H9 (cell line): ENCODE measurements around the gene PTGDR2. TPM values are rescaled to one million over a fixed set of nuclear protein-coding genes. Genes with fewer than 3 reads are reported as not detected.
A peak's percentile ranks its signal among the peaks of the same experiment; 100 is the strongest.

Source experiments
- DNase-seq: peaks from one replicate; pipeline ENCODE4 v3.0.0-alpha.2; 2017
- H2AFZ ChIP-seq: one replicate; pipeline ENCODE4 v1.6.1; 2013; ENCODE audit warnings: mild to moderate bottlenecking, low read length, control low read depth, moderate library complexity
- H2AK5ac ChIP-seq: 2 replicates; pipeline ENCODE4 v1.6.1; 2013; ENCODE audit warnings: low read length, control low read depth, mixed read lengths; ENCODE audit not compliant: insufficient read length
- H2BK120ac ChIP-seq: one replicate; pipeline ENCODE4 v1.6.1; 2013; ENCODE audit warnings: low read depth, mild to moderate bottlenecking, low read length, control low read depth, inconsistent platforms; ENCODE audit not compliant: poor library complexity, severe bottlenecking
- H2BK12ac ChIP-seq: 2 replicates; pipeline ENCODE4 v1.6.1; 2013; ENCODE audit warnings: low read length, control low read depth, mixed read lengths, low read depth; ENCODE audit not compliant: insufficient read length
- H2BK15ac ChIP-seq: 2 replicates; pipeline ENCODE4 v1.6.1; 2013; ENCODE audit warnings: low read depth, low read length, control low read depth
- H2BK20ac ChIP-seq: one replicate; pipeline ENCODE4 v1.6.1; 2013; ENCODE audit warnings: low read depth, mild to moderate bottlenecking, low read length, control low read depth, inconsistent platforms; ENCODE audit not compliant: poor library complexity, severe bottlenecking
- H2BK5ac ChIP-seq: 2 replicates; pipeline ENCODE4 v1.6.1; 2013; ENCODE audit warnings: low read length, control low read depth, mixed read lengths; ENCODE audit not compliant: insufficient read length
- H3K14ac ChIP-seq: 2 replicates; pipeline ENCODE4 v1.6.1; 2013; ENCODE audit warnings: low read length, control low read depth; ENCODE audit not compliant: insufficient read depth
- H3K18ac ChIP-seq: 2 replicates; pipeline ENCODE4 v1.6.1; 2013; ENCODE audit warnings: low read depth, mild to moderate bottlenecking, mixed read lengths, low read length, control low read depth; ENCODE audit not compliant: insufficient read length
- H3K23ac ChIP-seq: 2 replicates; pipeline ENCODE4 v1.6.1; 2013; ENCODE audit warnings: low read length, control low read depth, mixed read lengths, low read depth; ENCODE audit not compliant: insufficient read length
- H3K23me2 ChIP-seq: 2 replicates; pipeline ENCODE4 v1.6.1; 2013; ENCODE audit warnings: low read depth, mild to moderate bottlenecking, mixed read lengths, low read length, control low read depth; ENCODE audit not compliant: insufficient read length, poor library complexity, severe bottlenecking
- H3K27ac ChIP-seq: 2 replicates; pipeline ENCODE4 v1.5.1; 2013; ENCODE audit warnings: low read length, control low read depth, mixed read lengths, low read depth; ENCODE audit not compliant: insufficient read length
- H3K27me3 ChIP-seq: 2 replicates; pipeline ENCODE4 v1.6.1; 2013; ENCODE audit warnings: low read length, control low read depth, inconsistent platforms; ENCODE audit not compliant: insufficient read depth
- H3K4ac ChIP-seq: 2 replicates; pipeline ENCODE4 v1.6.1; 2013; ENCODE audit warnings: low read depth, mild to moderate bottlenecking, control low read depth, inconsistent platforms, low read length, moderate library complexity
- H3K4me1 ChIP-seq: 2 replicates; pipeline ENCODE4 v1.6.1; 2013; ENCODE audit warnings: low read length, control low read depth, inconsistent platforms; ENCODE audit not compliant: insufficient read depth
- H3K4me2 ChIP-seq: 2 replicates; pipeline ENCODE4 v1.6.1; 2013; ENCODE audit warnings: low read length, control low read depth, mixed read lengths; ENCODE audit not compliant: insufficient read length, insufficient read depth
- H3K56ac ChIP-seq: 2 replicates; pipeline ENCODE4 v1.6.1; 2013; ENCODE audit warnings: low read depth, mild to moderate bottlenecking, mixed read lengths, low read length, control low read depth; ENCODE audit not compliant: insufficient read length
- H3K79me1 ChIP-seq: 2 replicates; pipeline ENCODE4 v1.6.1; 2013; ENCODE audit warnings: low read depth, mild to moderate bottlenecking, moderate library complexity, low read length, control low read depth, inconsistent platforms; ENCODE audit not compliant: insufficient read depth, poor library complexity, severe bottlenecking
- H3K79me2 ChIP-seq: 2 replicates; pipeline ENCODE4 v1.6.1; 2013; ENCODE audit warnings: low read length, control low read depth, inconsistent platforms; ENCODE audit not compliant: insufficient read depth
- H3K9ac ChIP-seq: 2 replicates; pipeline ENCODE4 v1.6.1; 2013; ENCODE audit warnings: low read length, control low read depth, mixed read lengths; ENCODE audit not compliant: insufficient read length; ENCODE audit errors: extremely low read depth
- H3K9me3 ChIP-seq: one replicate; pipeline ENCODE4 v1.6.1; 2013; ENCODE audit warnings: low read depth, low read length, inconsistent platforms; ENCODE audit not compliant: control insufficient read depth
- H3T11ph ChIP-seq: one replicate; pipeline ENCODE4 v1.6.1; 2013; ENCODE audit warnings: mild to moderate bottlenecking, low read length, control low read depth, inconsistent platforms
- H4K20me1 ChIP-seq: one replicate; pipeline ENCODE4 v1.6.1; 2013; ENCODE audit not compliant: control insufficient read depth, insufficient read length, insufficient read depth
- H4K5ac ChIP-seq: 2 replicates; pipeline ENCODE4 v1.6.1; 2013; ENCODE audit warnings: low read depth, mild to moderate bottlenecking, mixed read lengths, low read length, control low read depth; ENCODE audit not compliant: insufficient read length
- H4K8ac ChIP-seq: replicated peaks from 2 replicates; pipeline ENCODE4 v1.6.1; 2013; ENCODE audit warnings: low read length, control low read depth, mixed read lengths, low read depth; ENCODE audit not compliant: insufficient read length
- H4K91ac ChIP-seq: 2 replicates; pipeline ENCODE4 v1.6.1; 2013; ENCODE audit warnings: low read depth, mild to moderate bottlenecking, moderate library complexity, mixed read lengths, low read length, control low read depth; ENCODE audit not compliant: insufficient read length
- H3K27ac Mint-ChIP-seq, 3 experiments: 2 replicates in 2 of 3; 3 replicates in 1 of 3; pipeline ENCODE4 v1.8.0; 2020 to 2021; ENCODE audit warnings: mixed read lengths in 3 of 3, mild to moderate bottlenecking in 1 of 3, moderate library complexity in 1 of 3
- H3K27me3 Mint-ChIP-seq: 2 replicates; pipeline ENCODE4 v1.8.0; 2021; ENCODE audit warnings: low read depth, mild to moderate bottlenecking, moderate library complexity, mixed read lengths
- H3K36me3 Mint-ChIP-seq, 3 experiments: 2 replicates in 2 of 3; 3 replicates in 1 of 3; pipeline ENCODE4 v1.8.0; 2020 to 2021; ENCODE audit warnings: low read depth in 3 of 3, mixed read lengths in 3 of 3; ENCODE audit not compliant: insufficient read depth in 1 of 3
- H3K4me1 Mint-ChIP-seq, 2 experiments: 2 replicates each; pipeline ENCODE4 v1.8.0; 2020; ENCODE audit warnings: mixed read lengths in 2 of 2
- H3K4me3 Mint-ChIP-seq, 2 experiments: 2 replicates in 1 of 2; 3 replicates in 1 of 2; pipeline ENCODE4 v1.8.0; 2020 to 2021; ENCODE audit warnings: mild to moderate bottlenecking in 2 of 2, mixed read lengths in 2 of 2, moderate library complexity in 1 of 2
- H3K9me3 Mint-ChIP-seq, 2 experiments: 2 replicates in 1 of 2; 3 replicates in 1 of 2; pipeline ENCODE4 v1.8.0; 2020; ENCODE audit warnings: mild to moderate bottlenecking in 2 of 2, mixed read lengths in 2 of 2, moderate library complexity in 1 of 2
- CTCF ChIP-seq: fragments of 200-600 bp; sonication (generic); conservative IDR thresholded peaks from 3 replicates; pipeline ENCODE4 v1.8.0; 2021; ENCODE audit warnings: antibody characterized with exemption, mild to moderate bottlenecking
- WGBS: extraction: QIAGEN DNeasy Blood & Tissue Kit; methylation state at CpG from one replicate; pipeline ENCODE4 v1.1.7; 2013; ENCODE audit warnings: missing lambda C conversion rate, low lambda C conversion rate, mixed read lengths; ENCODE audit not compliant: insufficient read length; ENCODE audit errors: extremely low coverage; 5-methylcytosine and 5-hydroxymethylcytosine counted together
- total RNA-seq: library from RNA; stranded (reverse); gene quantifications from 2 replicates; pipeline ENCODE4 v1.2.1, GENCODE V29; 2021

Gene PTGDR2
- total RNA-seq, 1 experiment from 2014 or later: not detected

GRCh38 chr11:60852982-60853950 is 2.5 kb downstream of the PTGDR2 start:
- TF ChIP-seq CTCF: no peak
- H4K20me1 ChIP-seq: no peaks in the 10 kb centered on the region
- DNase-seq: no peak

More at GRCh38 chr11:60852982-60853950, 2.5 kb downstream of the PTGDR2 start:
- no peak overlapping the region for H3K14ac ChIP-seq
- no peaks in the 10 kb centered on the region for H3K79me1 ChIP-seq
- H2AK5ac ChIP-seq: no peak overlapping the region
- no peak overlapping the region for H4K5ac ChIP-seq
- H2BK120ac ChIP-seq: no peak overlapping the region
- H3K4ac ChIP-seq: no peak overlapping the region
- no peak overlapping the region for H3K4me2 ChIP-seq
- no peak overlapping the region for H2AFZ ChIP-seq
- no peak overlapping the region for H2BK5ac ChIP-seq
- H2BK20ac ChIP-seq: no peak overlapping the region
- no peak overlapping the region for H4K8ac ChIP-seq
- H3K79me2 ChIP-seq: no peaks in the 10 kb centered on the region
- H2BK15ac ChIP-seq: no peak overlapping the region
- H3K23ac ChIP-seq: no peak overlapping the region
- H3K18ac ChIP-seq: no peak overlapping the region
- WGBS: no CpG with 5 or more reads among the region's 68 CpGs
- Mint-ChIP-seq H3K27me3 (peaks cover 2% of the 10 kb centered on the region; the same call in 1 of the 2 replicates), H3K4me1 (no peaks in the 10 kb centered on the region), H3K9me3 (no peaks in the 10 kb centered on the region), H3K27ac (peak overlapping the region in 1 of 3 experiments; percentile 61; a peak in 2 of 7 replicates), H3K4me3 (no peak overlapping the region), H3K36me3 (peaks cover 20 to 38% (median 35%) of the 10 kb centered on the region in 3 experiments)
- no peak overlapping the region for H3K56ac ChIP-seq
- H3T11ph ChIP-seq: no peak overlapping the region
- H3K4me1 ChIP-seq: no peaks in the 10 kb centered on the region
- no peak overlapping the region for H2BK12ac ChIP-seq
- no peak overlapping the region for H3K27ac ChIP-seq
- no peaks in the 10 kb centered on the region for H3K9me3 ChIP-seq
- no peaks in the 10 kb centered on the region for H3K23me2 ChIP-seq
- H4K91ac ChIP-seq: no peak overlapping the region
- no peaks in the 10 kb centered on the region for H3K27me3 ChIP-seq
- H3K9ac ChIP-seq: no peak overlapping the region
